ENCODE results near the gene HOXD13. TPM values are rescaled to one million over a fixed set of nuclear protein-coding genes. Genes with fewer than 3 reads are reported as not detected.

The HOXD13 gene
- 0.06 TPM for total RNA-seq

GRCh38 chr2:176092270-176093144 lies at the start of gene HOXD13:
TSS of gene HOXD13 (plus strand) at chr2:176092721. CDS start at chr2:176092891, 170 bp downstream.

GRCh38 chr2:176083796-176084261 lies 8.7 kb upstream of the HOXD13 start, which contains the start of gene EVX2:
TSS of gene EVX2 (minus strand) at chr2:176083962. CDS start at chr2:176083776, 186 bp downstream.

GRCh38 chr2:176099728-176100546 lies 7.4 kb downstream of the HOXD13 start, which contains the start of gene HOXD12:
TSS of gene HOXD12 (plus strand) at chr2:176099795. CDS start at chr2:176099802, 7 bp downstream.

GRCh38 chr2:176106581-176107539 lies 14.3 kb downstream of the HOXD13 start, which contains the start of gene HOXD11:
TSS of gene HOXD11 (plus strand) at chr2:176107280. CDS start at chr2:176107356, 76 bp downstream.

GRCh38 chr2:176115883-176116813 lies 23.6 kb downstream of the HOXD13 start, which contains the start of gene HOXD10:
TSS of gene HOXD10 (plus strand) at chr2:176116778. CDS start at chr2:176116834, 56 bp downstream.

GRCh38 chr2:176122683-176123410 lies 30.3 kb downstream of the HOXD13 start, which contains the start of gene HOXD9:
TSS of gene HOXD9 (plus strand) at chr2:176122719. CDS start at chr2:176122769, 50 bp downstream.

GRCh38 chr2:176128982-176129796 lies 36.7 kb downstream of the HOXD13 start, which contains the start of gene HOXD8:
TSS of gene HOXD8 (plus strand) at chr2:176129705. CDS start at chr2:176130367, 662 bp downstream.

Other genes starting within 250 kb of the HOXD13 start
- 29.4 TPM for gene LNPK, start 90.5 kb upstream of the HOXD13 start, total RNA-seq
- gene EVX2, start 8.8 kb upstream of the HOXD13 start, total RNA-seq: not detected
- gene HOXD12, start 7.1 kb downstream of the HOXD13 start, total RNA-seq: 0.23 TPM
- gene HOXD11, start 14.6 kb downstream of the HOXD13 start, total RNA-seq: 40.2 TPM
- gene HOXD10, start 24.1 kb downstream of the HOXD13 start, total RNA-seq: 86.1 TPM
- gene HOXD9, start 30.0 kb downstream of the HOXD13 start, total RNA-seq: 50.0 TPM
- 69.9 TPM for gene HOXD8, start 37.0 kb downstream of the HOXD13 start, total RNA-seq
- 48.2 TPM for gene HOXD4, start 58.8 kb downstream of the HOXD13 start, total RNA-seq
- 74.7 TPM for gene HOXD3, start 64.6 kb downstream of the HOXD13 start, total RNA-seq
- 5.5 TPM for gene HOXD1, start 95.9 kb downstream of the HOXD13 start, total RNA-seq
- gene MTX2, start 176.7 kb downstream of the HOXD13 start, total RNA-seq: 74.2 TPM